Stomach (tissue), 4 donors: ENCODE data around the gene DCDC2.

Source experiments
- POLR2A ChIP-seq, 4 donors: fragments of 450-650 bp; IDR thresholded peaks; one replicate each; pipeline ENCODE4 v1.6.1; 2016; ENCODE audit warnings: antibody characterized with exemption in 4 of 4, control low read depth in 2 of 4, mild to moderate bottlenecking in 1 of 4, moderate library complexity in 1 of 4
- POLR2AphosphoS5 ChIP-seq, 3 donors: sonication (generic); formaldehyde crosslinking; IDR thresholded peaks; one replicate each; pipeline ENCODE4 v1.6.1; 2016; ENCODE audit warnings: antibody characterized with exemption in 3 of 3
- TF ChIP-seq, protein P1 (sequence below), 7 experiments: fragments of 450-650 bp in 4 of 7; fragments of 200-600 bp in 3 of 7; sonication (generic) in 3 of 7; IDR thresholded peaks; one replicate each; pipeline ENCODE4 v1.5.1; 2016 to 2019; ENCODE audit warnings: antibody characterized with exemption in 7 of 7, control low read depth in 2 of 7, mild to moderate bottlenecking in 1 of 7

- TF ChIP-seq, protein P1, sequence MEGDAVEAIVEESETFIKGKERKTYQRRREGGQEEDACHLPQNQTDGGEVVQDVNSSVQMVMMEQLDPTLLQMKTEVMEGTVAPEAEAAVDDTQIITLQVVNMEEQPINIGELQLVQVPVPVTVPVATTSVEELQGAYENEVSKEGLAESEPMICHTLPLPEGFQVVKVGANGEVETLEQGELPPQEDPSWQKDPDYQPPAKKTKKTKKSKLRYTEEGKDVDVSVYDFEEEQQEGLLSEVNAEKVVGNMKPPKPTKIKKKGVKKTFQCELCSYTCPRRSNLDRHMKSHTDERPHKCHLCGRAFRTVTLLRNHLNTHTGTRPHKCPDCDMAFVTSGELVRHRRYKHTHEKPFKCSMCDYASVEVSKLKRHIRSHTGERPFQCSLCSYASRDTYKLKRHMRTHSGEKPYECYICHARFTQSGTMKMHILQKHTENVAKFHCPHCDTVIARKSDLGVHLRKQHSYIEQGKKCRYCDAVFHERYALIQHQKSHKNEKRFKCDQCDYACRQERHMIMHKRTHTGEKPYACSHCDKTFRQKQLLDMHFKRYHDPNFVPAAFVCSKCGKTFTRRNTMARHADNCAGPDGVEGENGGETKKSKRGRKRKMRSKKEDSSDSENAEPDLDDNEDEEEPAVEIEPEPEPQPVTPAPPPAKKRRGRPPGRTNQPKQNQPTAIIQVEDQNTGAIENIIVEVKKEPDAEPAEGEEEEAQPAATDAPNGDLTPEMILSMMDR (IDR thresholded peaks at IDR 0.05), result no peak
- TF ChIP-seq POLR2A (IDR thresholded peaks at IDR 0.05) (no peak), POLR2AphosphoS5 (IDR thresholded peaks at IDR 0.05) (no peak)
Measured at GRCh38 chr6:24223115-24223919, 134.5 kb downstream of the DCDC2 start.
